HG03575 (cell line): Measurements from ENCODE around the gene PRSS27.
A peak's percentile ranks its signal among the peaks of the same experiment; 100 is the strongest.

ENCODE experiments used
- ATAC-seq: cut with Tn5 transposase; IDR thresholded peaks from one replicate; pipeline ENCODE4 v1.9.1; 2021; ENCODE audit not compliant: unreplicated experiment, insufficient number of reproducible peaks, low FRiP score; ENCODE audit errors: extremely low read depth

PRSS27 gene

DNA sequence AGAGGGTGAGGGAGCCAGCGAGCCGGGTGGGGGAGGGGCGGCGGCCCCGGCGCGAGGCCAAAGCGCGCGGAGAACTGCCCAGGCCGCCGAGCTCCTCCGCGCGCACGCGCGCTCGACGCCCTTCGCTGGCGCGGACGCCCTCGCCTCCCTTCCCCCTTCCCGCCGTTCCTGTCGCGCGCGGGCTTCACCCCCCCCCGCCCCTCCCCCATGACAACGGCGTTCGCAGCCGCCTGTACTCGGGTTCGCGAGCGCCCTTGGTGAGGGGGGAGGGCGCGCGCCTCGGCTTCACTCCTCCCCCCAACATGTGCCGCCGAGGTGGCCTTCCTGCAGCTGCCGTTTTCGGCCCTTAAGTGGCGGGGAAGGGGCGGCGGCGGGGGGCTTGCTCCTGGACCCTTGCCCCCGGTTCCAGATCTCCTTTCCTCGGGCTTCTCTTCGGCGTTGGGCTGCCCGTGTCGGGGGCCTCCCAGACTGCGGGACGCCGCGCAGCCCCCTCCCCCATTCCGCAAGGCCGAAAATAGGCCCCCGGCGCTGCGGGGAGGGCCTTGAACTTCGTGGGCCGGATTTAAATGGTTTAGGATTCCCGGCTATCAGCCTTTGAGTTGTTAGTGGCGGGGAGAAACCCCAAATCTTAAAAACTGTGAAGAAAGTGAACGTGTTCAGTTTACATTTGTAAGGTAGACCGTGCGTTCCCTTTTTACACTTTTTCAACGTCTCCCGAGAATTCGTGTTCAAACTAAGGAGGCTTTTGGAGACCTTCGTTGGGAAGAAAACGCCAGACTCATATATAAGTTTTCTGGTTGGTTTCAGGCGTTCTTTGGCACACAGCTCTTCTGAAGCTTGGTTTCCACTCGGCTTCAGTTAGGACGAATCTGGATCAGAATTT, 33.1 kb upstream of the PRSS27 start:
- ATAC-seq = no peak

DNA sequence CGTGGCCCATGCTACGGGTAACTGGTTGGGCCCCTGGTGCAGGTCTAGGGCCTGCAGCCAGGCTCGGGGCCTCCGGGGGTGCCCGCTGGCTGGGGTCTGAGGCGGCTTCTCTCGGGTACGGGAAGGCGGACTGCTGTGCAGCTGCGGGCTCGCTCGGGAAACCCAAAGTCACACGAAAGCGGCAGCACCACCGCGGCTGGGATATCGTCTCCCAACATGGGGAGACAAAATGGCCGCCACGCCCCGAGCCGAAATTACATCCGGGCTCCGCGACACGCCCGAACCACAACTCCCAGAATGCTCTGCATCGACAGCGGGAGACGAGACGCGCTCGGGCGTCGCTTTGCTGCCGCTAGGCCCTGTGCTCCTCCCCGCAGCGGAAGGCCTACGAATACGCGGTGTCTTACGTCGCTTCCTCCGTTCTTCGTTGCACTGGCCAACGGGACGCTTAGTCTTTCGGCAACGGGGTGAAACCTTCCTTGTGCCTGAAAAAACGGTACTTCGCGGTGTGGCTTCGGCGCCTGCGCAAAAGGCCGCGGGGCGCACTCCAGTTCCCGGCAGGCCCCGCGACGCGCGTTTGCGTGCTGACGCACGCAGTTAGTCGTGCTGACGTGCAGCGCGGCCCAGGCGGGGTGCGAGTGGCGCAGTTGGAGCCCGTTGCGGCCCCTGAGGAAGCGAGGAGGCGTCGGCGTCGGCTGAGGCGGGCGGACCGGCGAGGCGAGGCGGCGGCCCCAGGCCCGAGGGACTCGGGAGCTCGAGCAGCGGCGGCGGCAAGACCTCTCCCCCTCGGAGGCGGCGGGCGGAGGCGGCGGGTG, 32.2 kb upstream of the PRSS27 start, which contains the start of gene SRRM2:
SRRM2 (plus strand) TSS at position 604 of the 815 bp plus-strand sequence. CDS start 3,727 bp downstream, outside the sequence.
- peak; percentile 38 for ATAC-seq

- ATAC-seq = no peak
Measured at GRCh38 chr16:2751577-2752034, 31.6 kb upstream of the PRSS27 start.

- ATAC-seq = no peak
Measured at GRCh38 chr16:2749936-2750335, 29.9 kb upstream of the PRSS27 start.

- ATAC-seq = no peak
Measured at GRCh38 chr16:2749476-2749875, 29.5 kb upstream of the PRSS27 start.

- ATAC-seq = no peak
Measured at GRCh38 chr16:2748757-2749455, 28.9 kb upstream of the PRSS27 start.

- no peak for ATAC-seq
Measured at GRCh38 chr16:2745961-2746360, 25.9 kb upstream of the PRSS27 start.

- ATAC-seq = no peak
Measured at GRCh38 chr16:2745116-2745890, 25.3 kb upstream of the PRSS27 start.

- no peak for ATAC-seq
Measured at GRCh38 chr16:2744711-2745110, 24.7 kb upstream of the PRSS27 start.

DNA sequence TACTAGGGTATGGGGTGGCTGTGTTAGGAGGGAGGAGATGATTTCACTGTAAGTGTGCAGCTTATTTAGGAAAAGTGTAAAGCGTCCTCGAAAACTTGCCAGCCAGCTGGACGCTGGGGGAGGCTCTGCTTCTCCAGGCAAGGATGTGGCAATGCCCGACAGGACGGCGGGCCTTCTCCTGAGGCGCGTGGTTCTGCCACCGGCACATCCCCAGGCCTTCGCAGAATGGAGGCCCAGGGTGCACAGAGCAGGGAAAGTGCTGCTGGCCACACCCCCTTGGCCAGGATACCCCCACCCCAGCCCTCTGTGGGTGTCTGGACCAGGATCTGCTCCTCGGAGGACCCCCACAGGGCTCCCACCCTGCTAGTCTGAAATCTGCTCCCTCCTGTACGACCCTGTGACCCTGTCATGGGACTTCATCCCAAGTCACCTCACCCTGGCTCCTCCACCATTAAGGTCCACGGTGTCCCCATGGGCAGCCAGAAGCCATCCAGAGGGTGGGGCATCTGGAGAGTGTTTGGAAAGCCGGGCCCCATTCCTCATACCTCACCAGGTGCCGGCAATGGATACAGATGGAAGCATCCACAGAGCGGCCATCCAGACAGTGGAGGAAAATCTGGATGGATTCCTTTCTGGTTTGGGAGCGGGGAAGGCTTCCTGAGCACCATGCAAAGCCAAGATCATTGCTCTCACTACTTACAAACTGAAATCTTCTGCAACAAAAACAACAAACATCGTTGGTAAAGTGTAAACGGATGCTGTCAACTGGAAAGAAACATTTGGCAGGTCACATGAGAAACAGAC, 23.2 kb upstream of the PRSS27 start:
- no peak for ATAC-seq

DNA sequence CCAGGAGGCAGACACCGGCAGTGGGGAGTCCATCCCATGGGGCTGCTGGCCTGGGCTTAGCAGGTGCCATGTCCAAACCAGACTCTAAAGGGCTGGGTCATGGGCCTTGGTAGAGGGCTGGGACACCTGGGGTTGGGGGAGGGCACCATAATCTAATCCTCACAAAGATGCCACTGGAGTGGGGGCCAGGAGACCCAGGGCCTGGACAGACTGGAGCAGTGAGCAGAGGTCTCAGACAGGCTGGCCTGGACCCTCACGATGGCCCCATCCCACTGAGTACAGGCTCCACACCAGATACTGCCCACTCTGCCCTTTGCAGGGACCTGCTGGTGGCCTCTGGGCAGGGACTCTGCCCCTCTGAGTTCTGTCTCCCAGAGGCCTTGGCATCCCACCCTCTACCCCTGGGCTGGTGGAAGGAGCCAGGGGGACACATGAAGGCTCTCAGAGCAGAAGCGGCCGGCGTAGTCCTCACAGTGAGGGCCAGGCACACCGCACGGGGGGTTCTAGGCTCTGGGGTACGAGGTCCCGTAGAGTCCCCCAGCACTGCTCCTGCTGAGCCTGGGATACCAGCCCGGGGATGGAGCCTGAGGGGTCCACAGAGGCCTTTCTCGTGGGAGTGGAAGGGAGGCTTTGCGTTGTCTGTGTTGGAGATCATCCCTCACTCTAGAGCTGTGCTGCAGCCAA, 22.4 kb upstream of the PRSS27 start:
- no peak for ATAC-seq

DNA sequence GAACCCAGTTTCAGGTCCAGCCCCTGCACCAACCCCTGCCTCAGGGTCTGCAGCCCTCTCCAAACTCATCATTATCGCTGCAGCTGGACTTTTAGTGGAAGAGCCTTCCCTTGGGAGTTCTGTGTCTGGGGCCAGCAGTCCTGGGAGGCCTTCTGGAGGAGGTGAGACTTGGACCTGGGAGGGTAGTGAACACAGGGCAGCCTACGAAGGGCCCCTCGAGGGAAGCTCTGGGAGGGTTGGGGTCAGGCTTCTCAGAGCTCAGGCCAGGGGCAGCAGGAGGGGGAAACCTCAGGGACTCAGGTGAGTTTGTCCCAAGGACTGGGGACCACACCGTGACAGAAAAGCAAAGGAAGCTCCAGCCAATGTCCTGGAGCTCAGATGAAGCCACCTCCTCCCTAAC, 21.1 kb upstream of the PRSS27 start:
- no peak for ATAC-seq

DNA sequence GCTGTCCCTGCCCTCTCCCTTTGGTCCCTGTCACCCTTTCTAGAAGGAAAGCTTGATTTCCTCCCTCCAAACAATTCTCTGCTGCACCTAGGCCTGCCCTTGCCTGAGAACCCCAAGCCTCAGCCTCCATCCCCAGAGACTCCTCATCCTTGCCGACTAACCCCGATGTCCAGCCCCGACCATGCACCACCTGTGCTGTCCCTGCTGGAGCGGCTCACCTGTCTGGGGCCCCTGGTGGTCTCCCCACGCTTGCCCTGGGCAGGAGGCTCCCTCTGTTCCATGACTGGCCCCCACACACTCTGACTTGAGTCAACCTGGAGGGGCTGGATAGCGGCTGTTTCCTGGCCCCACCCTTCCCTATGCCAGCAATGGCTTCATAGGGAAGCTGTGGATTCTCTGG, 20.5 kb upstream of the PRSS27 start:
- no peak for ATAC-seq

DNA sequence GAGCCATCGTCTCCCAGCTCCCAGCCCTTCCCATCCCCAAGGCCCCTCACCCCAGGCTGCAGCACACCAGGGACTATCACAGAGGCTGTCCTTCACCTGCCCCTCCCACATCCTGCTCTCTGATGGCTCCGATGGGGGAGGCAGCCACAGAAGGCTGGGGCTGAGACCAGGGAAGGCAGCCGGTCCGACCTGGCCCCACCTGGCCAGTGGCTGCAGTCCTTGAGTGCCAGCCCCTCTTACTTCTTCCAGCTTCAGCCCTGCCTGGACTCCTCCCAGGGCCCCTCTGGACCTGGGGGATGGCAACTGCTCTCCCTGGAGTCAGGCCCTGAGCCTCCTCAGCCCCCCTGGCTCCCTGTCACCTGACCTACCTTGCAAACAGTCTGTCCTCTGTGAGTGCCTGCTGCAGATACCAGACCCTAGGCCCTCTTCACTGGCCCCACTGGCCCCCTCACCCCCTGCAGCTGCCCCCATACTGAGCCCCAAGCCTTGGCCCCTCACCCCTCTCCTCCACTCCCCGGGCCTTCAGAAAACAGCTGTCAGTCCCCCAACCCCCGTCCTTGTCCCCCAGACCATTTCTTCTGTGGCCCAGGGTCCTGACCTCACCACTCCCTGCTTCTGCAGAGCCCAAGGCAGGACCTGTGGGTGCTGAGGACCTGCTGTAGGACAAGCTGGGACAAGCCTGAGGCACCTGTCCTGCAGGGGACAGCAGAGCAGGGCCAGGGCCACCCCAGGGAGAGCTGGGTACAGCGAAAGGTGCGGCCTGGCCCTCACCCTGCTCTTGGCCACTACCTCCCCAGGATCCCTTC, 19.8 kb upstream of the PRSS27 start:
- ATAC-seq = no peak

DNA sequence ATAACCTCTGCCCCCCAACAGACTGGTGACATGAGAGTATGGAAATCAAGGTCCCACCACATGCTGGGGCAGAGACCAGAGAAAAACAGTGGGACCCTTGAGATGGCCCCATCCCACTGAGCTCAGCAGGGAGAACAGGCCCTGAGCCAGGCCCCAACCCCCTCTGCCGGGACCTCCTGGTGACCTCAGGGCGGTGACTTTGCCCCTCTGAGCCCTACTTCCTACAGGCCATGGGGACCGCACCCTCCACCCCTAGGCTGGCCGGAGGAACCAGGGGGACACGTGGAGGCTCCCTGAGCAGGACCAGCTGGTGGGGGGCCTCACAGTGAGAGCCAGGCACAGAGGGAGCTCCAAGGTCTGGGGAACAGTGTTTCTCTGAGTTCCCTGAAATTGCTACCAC, 18.6 kb upstream of the PRSS27 start:
- no peak for ATAC-seq

- ATAC-seq = no peak
Measured at GRCh38 chr16:2737895-2738418, 17.9 kb upstream of the PRSS27 start.
